ENCODE measurements around the gene MRAS.

Gene MRAS

DNA sequence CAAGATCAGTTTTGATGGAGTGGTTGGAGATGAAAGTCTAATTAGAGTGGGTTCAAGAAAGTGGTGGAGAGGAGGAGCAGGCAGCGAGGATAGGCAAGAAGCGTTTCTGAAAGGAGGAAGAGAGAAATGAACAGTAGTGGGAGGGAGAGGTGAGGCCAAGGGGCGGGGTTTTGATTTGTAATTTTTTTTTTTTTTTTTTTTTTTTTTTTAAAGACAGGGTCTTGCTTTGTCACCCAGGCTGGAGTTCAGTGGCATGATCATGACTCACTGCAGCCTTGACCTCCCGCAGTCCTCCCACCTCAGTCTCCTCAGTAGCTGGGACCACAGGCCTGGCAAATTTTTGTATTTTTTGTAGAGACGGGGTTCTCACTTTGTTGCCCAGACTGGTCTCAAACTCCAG is 36.6 kb downstream of the MRAS start:
- in situ Hi-C loops (cut with MboI; ENCODE audit: low sequenced_read_pairs), result no loop called here

DNA sequence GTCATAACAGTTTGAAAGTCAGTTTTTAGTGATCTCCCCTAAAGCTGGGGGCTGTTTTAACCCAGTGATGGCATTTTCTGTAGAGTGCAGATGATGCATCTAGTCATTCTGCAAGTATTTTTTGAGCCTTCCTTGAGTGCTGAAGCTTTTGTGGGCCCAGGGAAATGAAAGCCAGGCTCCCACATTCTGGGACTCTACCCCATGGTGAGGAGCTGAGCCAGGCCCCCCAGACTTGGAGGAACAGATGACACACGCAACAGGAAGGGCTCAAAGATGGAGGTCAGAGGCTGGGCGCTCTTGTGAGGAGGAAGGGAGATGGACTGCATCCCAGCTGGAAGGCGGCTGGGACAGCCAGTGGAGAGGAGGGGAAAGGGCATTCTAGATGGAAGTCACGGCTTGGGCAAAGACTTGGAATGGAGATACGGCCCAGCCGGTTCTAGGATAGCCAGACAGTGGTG is 40.8 kb downstream of the MRAS start:
- in situ Hi-C loops (cut with MboI; ENCODE audit: low sequenced_read_pairs), result no loop called here

DNA sequence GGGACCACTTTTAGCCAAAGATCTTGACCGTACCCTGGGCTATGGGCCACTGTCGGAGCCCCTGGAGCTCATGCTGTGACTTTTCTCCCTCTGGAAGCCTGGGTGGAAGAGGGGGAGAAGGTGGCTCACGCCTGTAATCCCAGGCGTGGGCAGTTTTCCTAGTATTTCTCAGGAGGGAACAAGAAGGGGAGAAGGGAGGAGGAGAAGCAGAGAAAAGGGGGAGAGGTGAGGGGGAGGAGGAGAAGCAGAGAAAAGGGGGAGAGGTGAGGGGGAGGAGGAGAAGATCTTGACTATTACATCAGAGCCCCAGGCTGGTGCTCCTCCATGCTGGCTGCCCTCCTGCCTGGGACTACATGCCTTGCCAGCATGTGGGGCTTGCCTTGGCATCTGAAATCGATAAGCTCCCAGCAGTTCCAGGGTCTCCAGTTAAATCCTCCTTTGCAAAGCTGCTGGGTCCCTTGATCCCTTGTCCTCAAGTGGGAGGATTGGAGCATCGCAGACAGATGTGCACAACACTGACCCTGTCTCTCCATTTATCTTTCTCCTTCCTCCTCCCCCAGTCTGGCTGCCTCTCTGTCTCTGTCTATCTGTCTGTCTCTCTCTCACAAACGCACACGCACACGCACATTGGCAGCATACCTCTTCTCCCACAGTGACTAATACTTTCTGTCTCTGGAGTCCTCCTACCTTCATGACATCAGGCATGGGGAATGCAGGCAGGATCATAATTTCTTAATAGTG is 41.6 kb downstream of the MRAS start:
- in situ Hi-C loops (cut with MboI; ENCODE audit: low sequenced_read_pairs), result no loop called here

GRCh38 chr3:138390582-138390932 is 42.2 kb downstream of the MRAS start:
- in situ Hi-C loops (cut with MboI; ENCODE audit: low sequenced_read_pairs), result no loop called here

DNA sequence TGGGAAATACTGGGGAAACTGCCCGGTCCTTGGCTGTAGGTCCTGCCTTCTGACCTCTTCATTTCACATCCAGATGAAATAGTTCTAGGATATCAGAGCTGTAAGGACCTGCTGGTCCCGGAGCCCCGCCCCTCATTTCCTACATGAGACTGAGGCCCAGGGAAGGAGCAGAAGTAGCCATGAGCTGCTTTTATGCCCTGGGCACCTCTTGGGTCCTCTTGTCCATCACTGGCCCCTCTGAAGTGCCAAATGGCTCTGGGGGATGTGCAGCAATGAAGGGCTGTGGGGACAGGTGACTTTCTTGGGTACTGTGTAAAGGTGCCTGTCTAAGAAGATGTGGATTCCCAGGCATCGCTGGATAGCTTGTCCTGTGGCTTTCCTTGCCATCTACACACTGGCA is 45.8 kb downstream of the MRAS start:
- in situ Hi-C loops (cut with MboI; ENCODE audit: low sequenced_read_pairs), result no loop called here

DNA sequence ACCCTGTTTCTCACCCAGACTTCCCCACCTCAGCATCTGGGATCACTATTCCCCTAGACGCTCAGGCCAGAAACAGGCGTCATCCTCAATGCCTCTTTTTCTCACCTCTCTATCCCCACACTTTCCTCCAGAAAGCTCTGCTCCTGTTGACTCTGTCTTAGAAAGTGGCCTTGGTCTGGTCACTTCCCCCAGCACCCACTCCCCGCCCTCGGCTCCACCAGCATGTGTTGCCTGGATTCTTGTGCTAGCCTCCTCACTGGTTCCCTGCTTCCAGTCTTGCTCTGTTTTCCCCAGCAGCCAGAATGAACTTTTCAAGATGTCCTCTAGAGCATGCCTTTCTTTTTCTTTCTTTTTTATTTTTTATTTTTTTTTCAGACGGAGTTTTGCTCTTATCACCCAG is 46.3 kb downstream of the MRAS start:
- in situ Hi-C loops (cut with MboI; ENCODE audit: low sequenced_read_pairs), result no loop called here

DNA sequence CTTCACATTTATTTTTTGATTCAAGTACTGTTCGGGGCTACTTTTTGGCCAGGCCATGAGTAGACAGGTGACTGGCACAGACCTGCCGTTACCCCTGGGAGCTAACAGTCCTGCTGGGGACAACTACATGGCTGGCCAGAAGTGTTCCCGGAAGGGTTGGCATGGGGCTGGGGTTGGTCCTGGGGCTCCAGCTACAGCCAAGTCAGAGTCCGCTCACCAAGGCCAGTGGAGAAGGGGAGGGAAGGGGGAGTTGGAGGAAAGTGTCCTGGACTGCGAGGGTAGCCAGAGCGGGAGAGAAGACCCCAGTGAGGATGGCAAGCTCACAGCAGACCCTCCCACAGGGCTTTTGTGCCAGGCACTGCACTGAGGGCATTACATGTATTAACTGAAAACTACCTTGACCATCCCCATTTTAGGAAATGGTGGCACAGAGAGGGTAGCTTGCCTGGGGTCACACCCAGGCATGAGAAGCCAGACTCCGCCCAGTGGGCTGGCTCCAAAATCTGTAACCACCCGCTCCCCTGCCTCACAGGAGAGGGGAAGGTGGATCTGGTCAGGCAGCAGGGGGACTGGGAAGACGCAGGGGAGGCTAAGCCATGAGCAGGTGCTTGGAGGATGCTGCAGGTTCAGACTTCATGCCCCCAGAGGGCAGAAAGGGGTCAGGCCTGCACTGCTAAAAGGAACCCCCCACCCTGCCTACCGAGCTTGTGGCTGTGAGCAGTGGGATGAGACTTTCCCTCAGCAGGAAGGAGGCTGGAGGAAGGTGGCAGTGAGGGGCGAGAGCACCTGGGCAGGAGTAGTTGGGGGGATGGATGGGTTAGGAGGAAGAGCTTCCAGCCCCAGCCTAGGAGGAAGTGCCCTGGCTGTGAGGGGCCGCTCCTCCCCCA is 47.7 kb downstream of the MRAS start:
- in situ Hi-C loops (cut with MboI; ENCODE audit: low sequenced_read_pairs), result no loop called here

DNA sequence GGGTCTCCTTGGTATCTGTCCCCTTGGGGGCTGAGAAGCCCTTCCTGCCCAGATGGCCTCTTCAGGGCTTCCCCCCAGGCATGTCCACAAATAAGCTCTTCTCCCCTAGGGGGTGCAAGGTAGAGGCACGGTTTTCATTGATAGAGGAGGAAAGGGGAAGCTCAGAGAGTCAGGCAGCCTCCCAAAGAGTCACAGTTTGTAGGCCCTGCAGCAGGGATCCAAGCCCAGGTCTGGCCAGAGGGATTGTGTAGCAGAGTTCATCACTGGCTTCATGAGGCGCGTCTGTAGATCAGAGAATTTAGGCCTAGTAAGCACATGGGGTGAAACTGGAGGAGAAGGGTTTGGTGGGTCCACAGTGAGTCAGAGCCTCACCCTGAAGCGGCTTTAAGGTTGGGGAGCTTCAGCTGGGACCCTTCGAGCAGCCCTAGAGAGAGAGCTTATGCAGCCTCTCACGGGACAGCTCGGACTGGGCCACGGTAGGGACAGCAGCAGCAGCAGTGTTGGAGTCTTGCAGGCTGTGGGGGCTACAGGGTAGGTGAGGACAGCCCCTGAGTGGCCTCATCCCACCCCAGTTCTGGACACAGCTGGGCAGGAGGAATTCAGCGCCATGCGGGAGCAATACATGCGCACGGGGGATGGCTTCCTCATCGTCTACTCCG is 48.5 kb downstream of the MRAS start:
- in situ Hi-C loops (cut with MboI; ENCODE audit: low sequenced_read_pairs), result no loop called here

GRCh38 chr3:138397983-138398382 is 49.6 kb downstream of the MRAS start:
- in situ Hi-C loops (cut with MboI; ENCODE audit: low sequenced_read_pairs), result no loop called here

DNA sequence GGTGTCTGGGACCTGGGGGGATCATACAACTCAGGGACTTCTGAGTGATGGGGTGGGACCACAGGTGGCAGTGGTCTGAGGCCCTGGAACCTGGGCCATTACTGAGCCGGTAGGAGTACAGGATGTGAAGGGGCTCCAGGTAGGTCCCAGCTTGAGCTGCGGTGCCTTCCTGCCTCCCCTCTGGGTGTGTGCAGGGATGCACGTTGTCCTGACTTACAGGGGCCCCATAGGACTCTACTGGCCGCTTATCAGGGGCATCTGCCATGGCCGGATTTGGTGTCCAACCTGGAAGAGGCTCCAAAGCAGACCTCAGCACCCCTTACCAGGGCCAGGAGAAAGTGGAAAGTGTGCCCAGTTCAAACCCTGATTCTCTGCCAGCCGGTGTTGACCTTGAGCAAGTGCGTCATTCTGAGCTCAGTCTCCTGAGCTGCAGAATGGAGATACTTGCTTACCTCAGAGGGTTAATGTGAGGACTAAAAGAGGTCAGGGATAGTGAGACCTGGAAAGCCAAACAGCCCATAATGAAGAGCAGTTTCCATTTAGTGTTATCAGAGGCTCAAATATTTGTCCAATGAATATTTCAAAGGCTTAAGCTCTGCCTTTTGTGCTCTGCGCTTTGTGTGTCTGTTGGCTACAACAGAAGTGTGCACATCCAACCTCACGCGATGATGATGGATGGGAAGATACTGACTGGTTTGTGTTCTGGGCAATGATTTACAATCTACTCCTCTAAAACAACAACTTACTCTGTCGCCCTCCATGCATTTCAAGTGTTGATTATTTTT is 50.6 kb downstream of the MRAS start:
- in situ Hi-C loops (cut with MboI; ENCODE audit: low sequenced_read_pairs), result no loop called here

DNA sequence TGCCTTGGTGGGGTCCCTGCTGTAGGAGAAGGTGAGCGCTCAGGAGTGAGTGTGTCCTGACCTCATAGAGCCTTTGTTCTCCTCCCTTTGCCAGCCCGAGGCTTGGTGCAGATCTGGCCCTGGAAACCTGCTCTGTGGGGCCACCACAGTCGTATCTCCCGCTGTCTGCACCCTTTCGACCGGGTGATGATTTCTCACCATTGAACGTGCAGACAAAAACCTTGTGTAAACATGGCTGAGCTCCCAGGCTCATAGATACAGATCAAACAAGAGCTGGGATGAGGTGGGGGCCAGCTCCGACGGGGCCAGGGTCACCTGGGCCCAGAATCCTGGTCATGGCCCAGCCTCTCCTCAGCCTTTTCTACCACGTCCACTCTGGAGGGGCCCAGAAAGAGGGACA is 51.4 kb downstream of the MRAS start:
- in situ Hi-C loops (cut with MboI; ENCODE audit: low sequenced_read_pairs), result no loop called here

GRCh38 chr3:138400651-138401070 is 52.3 kb downstream of the MRAS start:
- in situ Hi-C loops (cut with MboI; ENCODE audit: low sequenced_read_pairs), result no loop called here

GRCh38 chr3:138401834-138402233 is 53.5 kb downstream of the MRAS start:
- in situ Hi-C loops (cut with MboI; ENCODE audit: low sequenced_read_pairs), result no loop called here

GRCh38 chr3:138404121-138404520 is 55.7 kb downstream of the MRAS start:
- in situ Hi-C loops (cut with MboI; ENCODE audit: low sequenced_read_pairs), result no loop called here

DNA sequence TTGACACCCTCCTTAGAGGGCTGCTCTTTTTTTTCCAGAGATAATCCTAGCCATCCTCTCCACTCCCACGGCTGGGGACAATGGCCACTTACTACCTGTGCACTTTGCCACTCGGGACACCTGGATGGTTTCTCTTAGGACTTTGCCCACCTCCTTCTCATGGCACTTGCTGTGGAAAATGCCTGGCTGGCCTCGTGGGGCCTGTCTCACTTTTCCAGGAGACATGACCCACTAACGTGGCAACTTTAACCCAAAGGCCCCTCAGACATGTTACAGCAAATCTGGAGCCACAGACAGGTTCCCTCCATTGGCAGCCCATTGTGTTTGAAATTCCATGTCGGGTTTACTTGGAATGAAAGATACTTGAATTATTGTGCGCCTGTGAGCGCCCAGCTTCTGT is 56.6 kb downstream of the MRAS start:
- in situ Hi-C loops (cut with MboI; ENCODE audit: low sequenced_read_pairs), result no loop called here

- in situ Hi-C loops (cut with MboI; ENCODE audit: low sequenced_read_pairs), result no loop called here
Measured at GRCh38 chr3:138405486-138405885, 57.1 kb downstream of the MRAS start.

- in situ Hi-C loops (cut with MboI; ENCODE audit: low sequenced_read_pairs), result no loop called here
Measured at GRCh38 chr3:138406606-138407005, 58.2 kb downstream of the MRAS start.

DNA sequence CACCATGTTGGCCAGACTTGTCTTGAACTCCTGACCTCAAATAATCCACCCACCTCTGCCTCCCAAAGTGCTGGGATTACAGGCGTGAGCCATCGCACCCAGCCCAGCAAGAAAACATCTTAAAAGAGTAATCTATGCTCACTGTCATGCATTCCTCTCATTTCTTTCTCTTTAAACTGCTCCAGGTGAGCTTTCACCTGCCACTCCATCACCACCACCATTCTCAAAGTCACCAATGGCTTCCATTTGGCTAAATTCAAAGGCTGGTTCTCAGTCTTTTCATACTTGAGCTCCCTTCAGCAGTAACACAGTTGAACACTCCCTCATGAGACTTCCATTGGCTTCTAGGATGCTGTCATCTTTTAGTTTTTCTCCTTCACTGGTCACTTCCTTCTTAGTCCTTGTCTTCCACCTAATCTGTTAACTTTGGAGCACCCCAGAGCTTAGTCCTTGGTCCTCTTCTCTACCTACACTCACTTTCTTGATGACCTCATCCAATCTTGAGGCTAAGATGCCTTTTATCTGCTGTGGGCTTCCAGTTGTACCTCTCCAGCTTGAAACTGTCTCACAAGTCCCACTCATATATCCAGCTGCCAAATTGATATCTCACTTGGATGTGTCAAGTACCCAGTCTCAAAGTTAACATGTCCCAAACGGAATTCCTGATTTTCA is 59.0 kb downstream of the MRAS start:
- in situ Hi-C loops (cut with MboI; ENCODE audit: low sequenced_read_pairs), result no loop called here

DNA sequence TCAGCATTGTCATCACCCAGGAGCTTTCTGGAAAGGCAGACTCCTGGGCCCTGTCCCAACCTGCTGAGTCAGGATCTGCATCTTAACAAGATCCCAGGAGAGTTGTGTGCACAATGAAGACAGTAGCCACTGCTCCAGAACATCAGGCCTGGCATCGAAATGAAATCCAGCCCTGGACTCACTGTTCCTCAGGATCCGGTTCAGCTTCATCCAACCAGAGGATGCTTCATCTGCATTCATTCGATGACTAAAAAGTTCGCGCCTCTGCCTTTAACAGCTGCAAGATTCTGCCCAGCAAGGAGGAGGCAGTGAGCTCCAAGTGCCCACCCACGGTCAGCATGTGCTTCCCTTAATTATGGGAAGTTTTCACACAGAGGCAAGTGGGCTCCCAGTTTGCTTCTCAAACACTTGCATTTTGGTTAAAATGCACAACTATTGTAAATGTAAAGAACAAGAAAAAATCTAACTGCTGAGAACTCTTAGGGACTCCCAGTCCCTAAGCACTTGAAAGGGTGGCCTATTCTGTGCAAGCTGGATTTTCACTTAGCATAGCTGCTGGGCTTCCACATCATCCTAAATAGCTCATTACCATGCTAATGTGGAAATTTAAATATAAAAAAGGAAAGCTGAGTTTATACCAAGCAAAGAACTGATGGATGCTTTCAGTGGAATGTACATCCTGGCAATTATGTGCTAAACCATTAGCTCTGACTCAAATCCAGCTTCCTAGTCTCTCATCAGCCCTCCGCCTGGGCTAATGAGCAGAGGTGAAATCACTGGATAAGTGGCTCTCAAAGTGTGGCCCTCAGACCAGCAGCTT is 60.6 kb downstream of the MRAS start:
- in situ Hi-C loops (cut with MboI; ENCODE audit: low sequenced_read_pairs), result no loop called here

Measured in hTERT RPE-1 (cell line).